Activated naive CD4-positive, alpha-beta T cell (primary cell): ENCODE results near the gene C2orf15.
"Not testable (repeated sequence)": the region's sequence is repeated elsewhere in the genome, so short reads cannot be mapped to it uniquely, and the experiment has no call there.

ENCODE experiments used
- DNase-seq, 4 experiments: peaks; one replicate each; lab custom pipeline; 2025; lab: John Stamatoyannopoulos, UW

Gene C2orf15

DNA sequence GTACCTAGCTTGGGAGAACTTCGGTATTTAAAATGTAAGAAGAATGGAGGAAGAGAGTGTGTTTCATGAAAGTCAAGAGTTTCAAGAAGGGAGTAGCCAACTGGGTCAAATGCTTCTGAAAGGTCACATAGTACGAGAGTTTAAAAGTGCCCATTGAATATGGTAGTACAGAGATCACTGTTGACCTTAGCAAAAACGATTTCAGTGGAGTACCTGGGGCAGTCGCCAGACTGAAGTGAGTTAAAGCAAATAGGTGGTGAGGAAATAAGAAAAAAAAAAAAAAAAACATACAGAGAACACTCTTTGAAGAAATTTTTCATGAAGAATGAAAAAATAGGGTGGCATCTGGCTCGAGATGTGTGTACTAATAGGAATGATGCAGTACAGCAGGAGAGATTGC lies 24.7 kb downstream of the C2orf15 start:
- DNase-seq = no peak

GRCh38 chr2:99169534-99169933 lies 28.0 kb downstream of the C2orf15 start:
- no peak for DNase-seq

DNA sequence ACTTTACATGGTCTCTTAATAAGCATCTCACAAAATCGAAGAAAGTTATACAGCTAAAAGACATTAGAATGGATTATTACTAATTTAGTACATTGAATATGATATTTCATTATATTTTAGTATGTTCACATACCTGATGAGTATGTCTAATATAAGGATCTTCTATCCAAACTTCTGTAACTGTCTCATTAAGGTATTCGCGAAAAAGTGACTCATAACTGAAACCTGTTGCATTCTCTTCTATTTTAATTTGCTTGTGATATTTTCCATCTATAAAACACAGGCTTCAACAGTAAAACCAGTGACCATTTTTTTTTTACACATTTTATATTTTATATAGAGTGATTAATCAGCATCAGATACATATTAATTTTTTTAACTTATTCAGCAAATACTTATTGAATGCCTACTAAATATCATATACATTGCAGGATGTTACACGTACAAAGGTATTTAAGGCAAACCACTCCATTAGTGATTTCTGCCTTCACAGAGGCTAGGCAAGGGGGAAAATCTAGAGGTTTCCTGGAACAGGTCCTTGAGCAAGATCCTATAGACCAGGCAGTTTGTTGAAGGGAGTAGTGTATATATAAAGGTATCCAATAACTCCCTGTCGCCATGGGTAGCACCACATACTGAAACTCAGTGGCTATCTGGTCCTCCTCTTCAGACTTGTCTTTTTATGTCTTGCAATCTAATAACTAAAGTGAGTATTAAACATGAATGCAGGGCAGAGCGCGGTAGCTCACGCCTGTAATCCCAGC lies 30.1 kb downstream of the C2orf15 start:
- no peak for DNase-seq

GRCh38 chr2:99180755-99181623 lies 39.5 kb downstream of the C2orf15 start, which contains the start of the genes MITD1 and MRPL30:
MITD1 (minus strand) TSS chr2:99181058; CDS start chr2:99180981, 77 bp downstream.
MRPL30 (plus strand) TSS chr2:99181184; CDS start chr2:99186204, 5,020 bp downstream.
- DNase-seq = peak; percentile 53 to 83 (median 74)

GRCh38 chr2:99181624-99182000 lies 40.1 kb downstream of the C2orf15 start:
- no peak for DNase-seq

DNA sequence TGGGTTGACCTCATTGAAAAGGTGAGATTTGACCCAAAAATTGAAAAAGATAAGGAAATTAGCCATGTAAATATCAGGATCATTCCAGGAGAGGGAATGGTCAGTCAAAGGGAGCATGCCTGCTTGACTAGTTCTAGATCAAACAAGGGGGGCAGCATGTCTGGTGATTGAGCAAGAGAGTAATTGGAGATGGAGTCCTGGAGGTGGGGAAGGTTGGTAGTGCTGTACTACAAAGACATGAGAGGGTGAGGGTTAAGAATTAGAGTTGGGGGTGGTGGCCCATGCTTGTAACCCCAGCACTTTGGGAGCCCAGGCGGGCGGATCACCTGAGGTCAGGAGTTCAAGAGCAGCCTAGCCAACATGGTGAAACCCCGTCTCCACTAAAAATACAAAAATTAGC lies 41.5 kb downstream of the C2orf15 start:
- DNase-seq = no peak

DNA sequence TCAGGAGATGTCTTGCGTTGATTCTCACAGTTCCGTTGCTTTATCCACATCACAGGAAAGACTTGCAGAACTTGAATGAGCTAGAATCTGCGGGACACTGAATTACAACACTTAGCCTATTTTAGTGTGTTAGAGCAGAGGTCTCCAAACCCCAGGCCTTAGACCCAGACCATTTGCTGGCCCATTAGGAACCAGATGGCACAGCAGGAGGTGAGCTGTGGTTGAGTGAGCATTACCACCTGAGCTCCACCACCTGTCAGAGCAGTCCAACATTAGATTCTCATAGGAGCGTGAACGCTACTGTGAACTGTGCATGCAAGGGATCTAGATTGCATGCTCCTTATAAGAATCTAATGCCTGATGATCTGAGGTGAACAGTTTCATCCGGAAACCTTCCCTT lies 43.3 kb downstream of the C2orf15 start:
- DNase-seq = no peak

GRCh38 chr2:99187011-99187410 lies 45.5 kb downstream of the C2orf15 start:
- no peak for DNase-seq

DNA sequence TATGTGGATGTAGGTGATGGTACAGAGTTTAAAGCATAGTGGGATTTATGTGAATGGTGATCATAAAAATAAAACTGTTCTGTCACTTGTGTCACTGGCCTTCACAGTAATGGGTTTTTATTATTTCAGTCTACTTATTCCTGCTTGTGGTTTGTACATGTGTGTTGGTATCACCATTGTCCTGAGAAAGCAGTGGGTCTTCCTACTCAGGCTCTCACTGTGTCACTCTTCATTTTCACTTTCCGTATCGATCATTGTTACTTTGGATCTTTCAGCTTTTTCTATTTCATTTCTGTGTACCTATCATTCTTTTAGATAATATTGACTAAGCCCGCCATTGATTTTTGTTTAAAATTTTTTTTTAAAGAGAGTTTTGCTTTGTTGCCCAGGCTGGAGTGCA lies 46.9 kb downstream of the C2orf15 start:
- DNase-seq = no peak

- no peak for DNase-seq
These were observed 49.0 kb downstream of the C2orf15 start for GRCh38 chr2:99190548-99190947.

DNA sequence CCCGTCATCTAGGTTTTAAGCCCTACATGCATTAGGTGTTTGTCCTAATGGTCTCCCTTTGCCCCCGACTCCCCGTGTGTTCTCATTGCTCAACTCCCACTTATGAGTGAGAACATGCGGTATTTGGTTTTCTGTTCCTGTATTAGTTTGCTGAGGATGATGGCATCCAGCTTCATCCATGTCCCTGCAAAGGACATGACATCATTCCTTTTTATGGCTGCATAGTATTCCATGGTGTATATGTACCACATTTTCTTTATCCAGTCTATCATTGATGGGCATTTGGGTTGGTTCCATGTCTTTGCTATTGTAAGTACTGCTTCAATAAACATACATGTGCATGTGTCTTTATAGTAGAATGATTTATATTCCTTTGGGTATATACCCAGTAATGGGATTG lies 50.9 kb downstream of the C2orf15 start:
- not testable (repeated sequence) for DNase-seq

DNA sequence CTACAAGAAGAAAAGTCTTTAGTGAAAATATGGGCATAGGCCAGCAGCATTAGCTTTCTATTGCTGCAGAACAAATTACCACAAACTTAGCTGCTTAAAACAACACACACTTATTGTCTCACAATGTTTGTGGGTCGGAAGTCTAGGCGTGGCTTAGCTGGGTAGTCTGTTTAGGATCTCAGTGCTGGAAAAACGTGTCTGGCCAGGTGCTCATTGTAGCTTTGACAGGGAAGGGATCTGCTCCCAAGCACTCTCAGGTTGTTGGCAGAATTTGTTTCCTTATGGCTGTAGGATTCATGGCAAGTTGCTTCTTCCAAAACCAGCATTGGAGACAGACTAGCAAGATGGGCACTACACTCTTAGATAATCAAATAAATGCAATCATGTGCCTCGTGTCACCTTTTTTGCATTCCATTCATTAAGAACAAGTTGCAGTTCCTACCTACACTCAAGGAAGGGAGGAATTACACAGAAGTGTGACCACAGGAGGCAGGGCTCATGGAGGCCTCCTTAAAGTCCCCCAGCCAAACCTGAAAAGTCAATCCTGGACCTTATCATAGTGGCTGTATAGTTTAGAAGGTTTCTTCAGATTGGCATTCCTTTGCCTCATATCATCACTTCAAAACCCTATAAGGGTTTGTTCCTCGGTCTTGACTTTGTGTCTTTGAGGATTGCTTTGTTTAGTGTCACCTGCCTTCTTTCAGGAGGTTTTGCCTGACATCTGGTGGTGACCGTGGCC lies 56.8 kb downstream of the C2orf15 start:
- no peak for DNase-seq

GRCh38 chr2:99200076-99200800 lies 58.7 kb downstream of the C2orf15 start:
- no peak for DNase-seq
